Activated CD8-positive, alpha-beta memory T cell treated with anti-CD3 and anti-CD28 coated beads, Interleukin-2, amount 50 U/mL, for 24 hours (primary cell): ENCODE data around the gene SGCD.

Experiments
- DNase-seq: peaks from one replicate; pipeline ENCODE4 v3.0.0-alpha.2; 2020; ENCODE audit errors: extremely low read depth

Gene SGCD

DNA sequence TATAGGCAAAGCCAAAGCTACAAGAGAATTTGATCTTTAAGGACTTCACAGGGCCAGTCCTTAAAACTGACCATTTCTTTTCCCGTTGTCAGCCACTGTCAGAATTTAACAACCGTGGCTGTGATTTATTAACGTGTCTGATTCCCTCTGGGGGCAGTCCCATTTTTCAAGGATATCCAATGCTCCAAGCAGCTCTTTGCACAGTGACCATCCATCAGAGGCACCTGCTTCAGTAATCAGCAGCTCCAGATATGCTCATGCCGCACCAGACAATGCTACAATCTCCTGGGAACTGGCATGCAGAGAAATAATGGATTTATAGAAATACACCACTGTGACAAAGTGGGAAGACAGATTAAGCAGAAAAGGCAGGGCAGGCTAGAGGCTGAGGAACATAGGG lies 359.8 kb downstream of the SGCD start:
- DNase-seq, result no peak

DNA sequence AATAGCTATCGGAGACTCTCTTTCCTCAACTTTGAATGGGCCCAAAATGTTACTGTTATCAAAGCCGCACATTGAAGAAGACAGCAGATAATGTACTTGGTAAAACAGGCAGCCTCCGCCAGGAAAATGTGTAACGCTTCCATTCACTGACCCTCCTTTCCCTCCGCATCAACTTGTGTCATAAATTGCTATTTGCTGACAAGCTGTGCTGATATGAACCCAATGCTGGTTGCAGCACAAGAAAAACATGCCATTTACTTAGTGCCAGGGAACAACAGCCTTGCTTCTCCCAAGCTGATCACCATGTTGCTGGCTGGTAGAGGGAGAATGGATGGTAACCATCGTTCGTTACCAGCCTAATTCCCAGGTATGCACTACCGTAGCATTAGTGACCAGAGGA lies 360.6 kb downstream of the SGCD start:
- no peak for DNase-seq

DNA sequence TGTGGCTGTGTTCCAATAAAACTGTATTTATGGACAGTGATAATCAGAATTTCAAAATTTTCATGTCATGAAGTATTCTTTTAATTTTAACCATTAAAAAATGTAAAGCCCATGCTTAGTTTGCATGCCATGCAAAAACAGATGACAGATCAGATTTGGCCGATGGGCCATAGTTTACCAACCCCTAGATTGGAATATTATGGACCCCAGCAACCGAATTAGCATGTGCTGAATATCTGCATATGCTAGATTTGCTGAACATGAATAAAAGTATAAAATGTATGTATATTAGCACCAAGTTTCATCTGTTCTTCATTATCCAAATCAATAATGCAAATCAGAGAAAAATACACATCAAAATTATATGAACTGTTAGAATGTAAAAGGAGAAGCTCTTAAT lies 364.6 kb downstream of the SGCD start:
- no peak for DNase-seq

DNA sequence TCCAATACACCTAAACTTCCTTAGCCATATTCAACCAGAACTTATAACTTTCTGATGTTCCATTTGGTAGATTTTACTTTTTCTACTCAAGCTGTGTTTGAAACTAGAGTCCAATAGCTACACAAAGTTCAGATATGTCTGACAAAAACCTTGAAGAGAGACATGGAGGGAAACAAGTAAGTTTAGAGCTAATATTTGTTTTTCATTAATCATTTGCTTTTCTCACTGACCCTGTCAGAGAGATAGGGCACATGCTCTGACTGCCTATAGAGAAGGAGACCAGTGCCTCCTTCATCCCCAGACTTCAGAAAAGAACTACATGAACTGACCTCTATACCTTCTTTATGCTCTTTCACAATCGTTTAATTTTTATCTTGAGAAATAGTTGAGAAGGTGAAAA lies 366.1 kb downstream of the SGCD start:
- no peak for DNase-seq

DNA sequence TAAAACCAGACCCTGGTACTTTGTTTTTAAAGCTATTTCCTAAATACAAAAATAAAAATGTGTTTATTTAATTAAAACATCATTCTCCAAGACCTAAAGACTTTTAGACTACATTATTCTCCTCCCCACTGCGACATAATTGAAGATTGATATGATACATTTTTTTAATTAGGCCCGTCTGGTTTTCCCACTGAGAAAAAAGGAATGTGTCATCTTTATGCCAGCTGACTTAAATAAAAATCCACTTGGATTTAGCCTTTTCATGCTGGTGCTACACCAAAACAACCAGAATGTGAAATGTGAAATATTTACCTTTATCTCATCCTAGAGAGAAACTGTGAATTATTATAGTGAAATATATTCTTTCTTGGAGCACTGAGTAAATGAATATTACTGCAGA lies 367.6 kb downstream of the SGCD start:
- DNase-seq, result no peak

DNA sequence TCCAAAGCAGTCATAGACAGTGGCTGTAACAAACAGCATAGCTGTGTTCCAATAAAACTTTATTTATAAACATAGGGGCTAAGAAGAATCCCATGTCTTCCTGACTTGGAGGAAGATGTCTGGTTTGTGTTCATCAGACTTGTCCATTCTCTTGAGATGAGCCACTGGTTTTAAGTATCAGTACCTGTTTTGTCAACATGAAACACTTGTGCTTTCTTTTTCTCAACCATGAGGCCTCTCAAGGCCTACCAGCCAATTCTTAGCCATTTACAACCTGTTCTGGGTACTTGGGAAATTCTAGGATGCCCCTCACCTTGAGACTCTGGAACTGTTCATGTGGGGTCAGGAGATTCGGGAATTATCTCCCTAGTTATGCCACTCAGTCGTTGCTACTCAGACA lies 368.8 kb downstream of the SGCD start:
- DNase-seq, result no peak

DNA sequence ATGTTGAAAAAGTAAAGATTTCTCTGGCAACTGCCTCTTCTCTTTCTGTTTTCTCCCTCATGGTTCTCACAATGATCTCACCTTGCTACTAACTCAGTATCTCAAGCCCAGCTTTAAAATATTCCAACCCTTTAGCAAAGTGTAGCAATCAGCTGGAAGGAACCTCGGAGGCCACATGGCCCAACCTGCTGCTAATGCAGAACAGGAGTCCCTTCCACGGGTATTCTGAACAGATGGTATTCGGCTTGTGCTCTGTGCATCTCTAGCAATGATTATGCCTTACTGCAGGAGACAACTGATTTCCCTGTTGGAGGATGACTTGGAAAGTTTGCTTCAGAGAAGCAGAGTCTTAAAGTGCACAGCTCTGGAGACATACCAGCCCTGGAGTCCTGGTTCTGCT lies 371.4 kb downstream of the SGCD start:
- DNase-seq, result no peak

DNA sequence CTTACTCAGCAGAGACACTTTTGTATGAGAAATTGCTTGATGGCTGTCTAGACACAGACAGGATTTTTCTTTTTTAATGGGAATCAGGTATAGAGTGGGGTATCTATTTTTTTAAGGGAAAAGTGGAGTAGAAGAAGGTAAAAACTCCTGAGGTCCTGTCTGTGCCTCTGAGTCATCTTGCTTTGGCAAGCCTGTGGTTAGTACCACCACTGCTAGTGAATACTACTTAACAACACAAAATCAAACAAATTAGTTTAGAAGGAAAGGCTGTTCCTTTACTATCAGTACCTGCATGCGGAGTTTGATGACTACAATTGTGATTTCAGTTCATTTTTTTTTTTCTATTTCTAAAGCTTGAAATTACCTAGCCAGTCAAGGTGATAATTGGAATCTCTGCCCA lies 372.2 kb downstream of the SGCD start:
- no peak for DNase-seq

DNA sequence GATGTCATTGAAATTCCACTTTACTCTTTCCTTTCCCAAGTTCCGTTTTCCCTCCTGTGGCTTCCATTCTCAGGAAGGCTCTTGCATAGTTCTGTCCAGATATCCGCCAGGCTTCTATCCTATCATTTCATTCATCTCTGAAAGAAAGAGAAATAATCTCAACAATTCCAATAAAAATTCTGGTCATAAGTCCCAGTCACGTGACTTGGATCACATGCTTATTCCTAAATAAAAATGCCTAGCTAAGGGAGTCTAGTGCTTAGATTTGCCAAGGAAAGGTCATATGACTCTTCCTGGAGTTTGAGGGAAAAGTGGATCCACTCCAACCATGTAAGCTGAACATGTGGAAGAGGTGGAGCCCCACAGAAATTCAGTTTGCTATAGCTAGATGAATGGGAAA lies 377.2 kb downstream of the SGCD start:
- no peak for DNase-seq

DNA sequence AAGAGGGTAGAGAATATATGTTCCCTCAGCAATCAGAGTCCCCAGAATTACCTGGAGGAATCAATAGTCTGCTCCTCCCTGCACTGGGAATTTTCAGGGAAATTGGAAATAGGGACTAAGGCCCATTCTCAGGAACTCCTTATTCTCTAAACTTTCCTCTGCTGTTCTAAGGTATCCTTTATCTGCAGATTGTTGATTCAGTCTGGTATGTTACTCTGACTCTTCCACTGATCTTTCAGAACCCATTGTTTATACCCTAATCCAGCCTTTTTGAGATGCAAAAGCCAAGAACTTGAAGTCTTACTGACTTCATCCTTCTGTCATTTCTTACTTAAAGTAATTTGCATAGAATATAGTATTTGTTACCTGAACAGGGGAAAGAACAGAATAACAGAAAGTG lies 379.7 kb downstream of the SGCD start:
- DNase-seq, result no peak

DNA sequence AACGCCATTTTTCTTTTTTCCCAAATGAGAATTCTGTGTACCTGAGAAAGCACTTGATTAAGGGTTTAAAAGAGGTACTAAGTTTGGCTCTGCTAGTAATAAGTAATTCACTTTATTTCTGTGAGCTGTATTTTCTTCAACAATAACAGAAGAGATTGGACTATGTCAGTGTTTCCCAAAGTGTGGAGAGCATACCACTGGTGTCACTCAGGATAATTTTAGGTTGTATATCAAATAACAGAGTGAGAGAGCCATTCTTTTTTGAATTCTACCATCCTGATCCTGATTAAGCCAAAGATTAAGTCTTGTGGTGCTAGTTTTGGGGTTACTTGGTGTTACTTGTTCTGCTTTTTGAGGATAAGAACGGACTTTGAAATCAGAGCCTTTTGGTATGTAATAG lies 380.8 kb downstream of the SGCD start:
- no peak for DNase-seq

DNA sequence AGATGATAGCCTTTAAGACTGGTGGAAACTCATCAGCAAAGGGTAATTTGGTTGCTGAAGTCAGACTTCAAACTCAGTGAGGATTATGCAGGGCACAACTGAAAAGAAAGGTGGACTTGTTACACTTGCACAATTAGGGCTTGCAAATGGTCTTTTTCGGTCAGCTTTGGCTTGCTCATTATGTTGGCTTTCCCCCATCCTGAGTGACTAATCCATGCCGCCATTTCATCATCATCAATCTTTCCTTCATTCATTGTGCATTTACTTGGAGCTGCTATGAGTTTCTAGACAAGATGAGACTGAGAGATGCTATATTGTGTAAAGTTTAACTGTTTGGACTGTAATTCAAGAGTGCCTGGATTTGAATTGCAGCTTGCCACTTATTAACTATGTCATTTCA lies 388.3 kb downstream of the SGCD start:
- DNase-seq, result no peak

DNA sequence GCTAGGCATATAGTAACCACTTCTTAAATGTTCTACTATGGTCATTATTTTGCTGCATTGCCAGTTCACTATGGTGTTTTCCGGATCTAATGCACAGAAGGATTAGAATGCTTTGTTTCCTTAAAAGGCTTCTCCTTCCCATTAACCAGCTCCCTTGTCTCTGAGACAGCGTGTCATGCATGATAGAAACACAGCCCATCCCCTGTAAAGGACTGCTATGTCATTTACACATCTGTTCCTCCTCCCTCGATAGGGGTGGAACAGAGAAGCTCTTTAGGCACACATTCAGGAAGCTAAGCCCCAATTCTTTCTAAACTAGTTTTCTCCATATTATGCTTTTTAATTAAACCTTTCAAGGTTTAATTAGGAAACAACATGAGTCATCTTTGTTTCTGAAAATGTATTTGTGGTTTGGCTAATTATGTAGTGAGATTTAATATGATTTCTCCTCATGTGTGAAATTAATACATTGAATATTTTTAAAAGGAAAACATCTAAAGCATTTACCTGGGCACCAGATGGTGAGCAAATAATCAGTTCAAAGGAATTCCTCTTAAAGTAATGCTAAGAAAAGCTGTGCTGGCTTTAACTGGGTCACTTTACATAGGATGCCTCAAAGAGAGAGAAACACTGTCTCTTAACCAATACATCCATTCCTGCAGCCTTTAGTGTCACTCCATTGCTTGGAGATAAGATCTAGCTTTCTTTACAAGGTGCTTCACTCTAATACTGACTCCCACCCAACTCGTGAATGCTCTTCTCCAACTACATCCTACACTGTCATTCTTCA lies 389.8 kb downstream of the SGCD start:
- DNase-seq, result no peak

DNA sequence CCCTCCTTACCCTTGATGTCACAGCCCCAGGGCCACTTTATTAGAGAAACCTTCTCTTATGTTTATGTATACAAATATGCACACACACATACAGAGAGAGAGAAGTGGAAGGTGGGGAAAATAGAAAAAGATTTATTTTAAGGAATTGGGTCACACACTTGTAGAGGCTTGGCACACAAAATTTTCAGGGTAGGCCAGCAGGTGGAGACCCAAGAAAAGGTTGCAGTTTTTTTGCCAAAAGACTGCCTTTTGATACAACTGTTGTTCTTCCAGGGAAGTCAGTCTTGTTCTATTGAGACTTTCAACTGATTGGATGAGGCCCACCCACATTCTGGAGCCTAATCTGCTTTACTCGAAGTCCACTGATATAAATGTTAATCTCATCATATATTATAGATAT lies 392.0 kb downstream of the SGCD start:
- no peak for DNase-seq

DNA sequence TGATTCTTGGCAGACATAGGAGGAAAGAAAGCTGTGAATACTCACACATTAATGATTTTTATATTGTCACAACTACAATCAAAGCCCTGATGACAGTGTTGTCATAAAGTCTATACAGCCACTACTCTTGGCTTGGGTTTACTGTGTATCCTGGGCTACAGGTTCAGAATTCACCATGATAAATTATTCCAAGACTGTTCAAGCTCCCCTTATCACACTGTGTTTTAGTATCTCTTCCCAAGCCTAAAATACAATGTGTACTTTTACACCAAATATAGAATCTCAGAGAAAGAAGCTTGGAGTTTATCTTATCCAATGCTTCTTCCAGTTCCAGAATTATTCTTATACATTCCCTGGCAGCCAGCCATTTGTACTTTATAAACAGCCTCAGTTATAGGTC lies 395.4 kb downstream of the SGCD start:
- no peak for DNase-seq

DNA sequence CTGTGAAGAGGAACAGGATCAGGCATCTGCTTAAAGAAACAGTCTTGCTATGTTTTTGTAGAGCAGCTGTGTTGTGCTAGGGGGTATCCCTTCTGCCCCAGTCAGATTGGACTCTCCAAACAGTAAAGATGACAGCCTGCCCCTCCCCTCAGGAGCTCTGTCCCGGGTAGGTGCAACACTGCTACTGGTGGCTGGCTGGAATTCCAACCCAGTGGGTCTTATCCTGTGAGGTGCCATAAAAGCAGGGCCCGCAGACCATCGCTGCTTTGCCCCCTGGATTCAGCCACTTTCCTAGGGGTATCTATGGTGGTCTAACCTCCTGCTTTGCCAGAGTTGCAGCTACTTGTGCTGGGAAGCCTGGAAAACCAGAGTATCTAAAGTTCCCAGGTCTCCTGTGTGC lies 408.5 kb downstream of the SGCD start:
- DNase-seq, result no peak

DNA sequence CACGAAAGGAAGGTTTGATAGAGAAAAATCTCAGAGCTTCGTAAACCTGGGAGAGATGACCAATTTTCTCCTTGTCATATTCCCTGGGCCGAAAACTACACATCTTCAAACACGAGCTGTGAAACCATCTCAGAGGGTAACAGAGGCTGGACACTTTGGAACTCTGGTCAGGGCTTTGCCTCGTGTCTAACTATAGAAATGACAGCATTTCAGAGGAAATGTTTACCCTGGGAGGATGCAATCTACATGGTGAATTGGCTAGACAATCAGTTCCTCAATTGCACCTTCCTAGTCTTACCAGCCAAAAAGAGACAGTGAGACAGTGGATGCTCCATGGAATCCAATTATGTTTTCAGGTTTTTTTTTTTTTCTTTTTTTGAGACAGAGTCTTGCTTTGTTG lies 414.6 kb downstream of the SGCD start:
- no peak for DNase-seq

DNA sequence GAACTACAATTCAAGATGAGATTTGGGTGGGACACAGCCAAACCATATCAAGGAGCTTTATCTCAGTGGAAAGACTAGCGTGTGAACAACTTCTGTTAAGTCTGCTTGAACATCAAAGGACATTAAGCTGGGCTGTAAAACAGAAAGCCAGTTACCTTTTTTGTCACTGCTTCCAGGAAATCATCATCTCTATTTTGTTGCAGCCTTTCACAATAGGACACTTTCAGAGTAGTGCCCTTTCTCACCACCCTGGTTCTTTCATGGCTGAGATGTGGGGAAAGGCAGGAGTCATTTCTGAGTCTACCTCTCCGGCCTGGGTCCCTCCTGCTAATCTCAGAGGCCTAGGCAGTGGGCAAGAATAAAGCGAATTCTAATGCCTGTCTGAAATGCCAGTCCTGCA lies 426.9 kb downstream of the SGCD start:
- DNase-seq, result no peak

DNA sequence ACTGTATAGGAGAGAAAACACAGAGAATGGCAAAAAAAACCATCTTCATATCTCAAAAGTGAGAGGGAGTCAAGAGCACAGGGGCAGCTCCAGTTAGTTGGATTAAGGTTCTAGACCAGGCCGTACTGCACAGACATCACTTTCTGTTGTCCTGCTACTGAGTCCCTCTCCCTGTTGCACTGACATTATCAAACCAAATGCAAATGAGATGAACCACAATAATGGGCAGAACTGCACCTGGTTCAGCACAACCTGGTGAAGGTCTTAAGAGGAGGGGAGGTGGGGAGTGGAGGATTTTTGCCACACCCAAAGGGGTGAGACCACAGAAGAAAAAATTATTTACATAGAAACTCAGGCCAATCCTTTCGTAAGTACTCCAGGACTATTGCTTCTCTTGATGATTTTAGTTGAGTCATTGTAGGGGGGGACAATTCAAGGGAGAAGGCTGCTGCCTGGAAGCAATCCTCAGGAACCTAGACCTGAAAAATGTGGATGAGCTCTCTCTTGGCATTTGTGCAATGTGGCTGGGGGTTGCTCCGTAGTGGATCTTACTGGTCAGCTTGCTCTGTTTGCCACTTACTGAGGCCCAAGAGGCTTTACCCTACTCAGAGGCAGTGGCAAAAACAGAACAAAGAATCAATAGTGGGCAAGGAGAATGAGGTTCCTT lies 428.6 kb downstream of the SGCD start:
- no peak for DNase-seq

DNA sequence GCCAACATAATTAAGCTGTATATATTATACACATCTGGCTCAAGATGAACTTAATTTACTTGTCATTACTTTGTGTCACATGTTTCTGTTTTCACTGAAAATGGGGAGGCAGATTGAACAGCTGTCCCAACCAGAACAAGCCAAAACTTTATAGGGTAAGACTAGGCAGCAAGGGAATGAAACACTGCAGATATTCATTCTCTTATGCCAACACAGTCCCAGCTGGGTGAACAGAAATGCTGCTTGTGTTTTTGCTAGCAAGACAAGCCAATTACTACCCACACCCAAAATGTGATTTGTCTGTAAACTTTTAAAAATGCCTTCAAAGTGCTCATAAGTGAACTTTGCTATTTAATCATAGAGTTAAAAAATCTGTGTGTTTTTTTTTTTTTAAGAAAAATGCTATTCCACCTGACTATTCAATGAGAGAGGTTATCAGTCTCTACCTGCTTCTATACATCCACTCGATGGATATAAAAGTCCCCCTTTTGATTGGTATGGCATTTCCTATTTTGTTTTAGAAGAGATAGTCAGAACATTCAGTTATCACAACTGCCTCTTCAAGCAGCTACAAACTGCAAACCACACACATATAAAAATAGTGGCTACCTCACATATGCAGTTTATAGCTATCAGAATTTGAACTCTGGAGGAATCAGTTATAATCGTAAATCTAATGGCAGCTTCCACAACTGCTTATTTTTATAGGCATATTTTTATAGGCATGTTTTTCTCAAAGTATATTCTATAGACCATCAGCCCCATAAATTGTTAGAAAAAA lies 431.2 kb downstream of the SGCD start:
- DNase-seq, result no peak

DNA sequence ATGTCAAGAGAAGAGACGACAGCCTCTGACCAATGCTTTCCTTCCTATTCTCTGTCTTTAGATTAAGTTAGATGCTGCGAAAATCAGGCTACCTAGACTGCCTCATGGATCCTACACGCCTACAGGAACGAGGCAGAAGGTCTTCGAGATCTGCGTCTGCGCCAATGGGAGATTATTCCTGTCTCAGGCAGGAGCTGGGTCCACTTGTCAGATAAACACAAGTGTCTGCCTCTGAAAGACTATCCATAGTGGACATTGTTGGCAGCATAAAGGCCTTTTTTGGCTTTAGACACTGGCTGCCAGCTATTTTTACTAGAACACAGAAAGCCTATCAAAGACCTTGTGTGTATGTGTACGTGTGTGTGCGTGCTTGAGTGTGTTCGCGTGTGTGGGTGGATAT lies 432.2 kb downstream of the SGCD start:
- no peak for DNase-seq

DNA sequence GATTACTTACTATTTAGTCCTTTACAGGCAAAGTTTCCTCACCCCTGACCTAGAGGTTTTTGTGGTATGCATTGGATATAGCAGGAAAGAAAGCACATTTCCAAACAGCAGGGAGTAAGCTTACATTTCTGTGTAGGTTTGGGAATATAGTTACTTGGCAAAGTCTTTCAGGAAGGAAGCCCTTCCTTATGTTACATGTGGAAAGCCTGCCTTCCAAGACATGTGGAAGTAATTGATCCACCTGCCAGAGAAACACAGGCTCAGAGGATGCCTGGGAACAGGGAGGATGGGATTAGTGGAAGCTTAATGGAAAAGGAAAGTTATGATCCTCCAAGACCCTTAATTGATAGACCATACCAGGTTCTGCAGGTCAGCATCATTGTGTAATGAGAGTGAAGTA lies 435.8 kb downstream of the SGCD start:
- DNase-seq, result no peak
